K562 (cell line): Measurements from ENCODE around the gene FMC1. TPM values are rescaled to one million over a fixed set of nuclear protein-coding genes. Genes with fewer than 3 reads are reported as not detected.

Experiments used
- ARID3A ChIP-seq: IDR thresholded peaks from 2 replicates; pipeline ENCODE4 v1.6.1; 2012; ENCODE audit warnings: low read depth, low read length, improper control_type of control experiment, borderline replicate concordance
- EGR1 ChIP-seq: fragments of 450-650 bp; conservative IDR thresholded peaks from 2 replicates; pipeline ENCODE4 v1.6.1; 2017; ENCODE audit warnings: mild to moderate bottlenecking
- FOXJ2 ChIP-seq: fragments of 200-800 bp; sonication (Bioruptor generic); IDR thresholded peaks from 2 replicates; pipeline ENCODE4 v1.6.1; 2016; ENCODE audit warnings: missing genetic modification characterization, missing compliant biosample characterization
- FUS ChIP-seq: fragments of 200-400 bp; formaldehyde crosslinking; optimal IDR thresholded peaks from 2 replicates; pipeline ENCODE3; 2017; ENCODE audit warnings: low read depth, low read length
- GTF2F1 ChIP-seq: IDR thresholded peaks from 2 replicates; pipeline ENCODE4 v1.6.1; 2011; ENCODE audit warnings: low read depth, low read length, improper control_type of control experiment
- GTF3C2 ChIP-seq: IDR thresholded peaks from 3 replicates; pipeline ENCODE4 v1.6.1; 2011; ENCODE audit warnings: borderline replicate concordance, mild to moderate bottlenecking, moderate library complexity; ENCODE audit not compliant: insufficient read length; ENCODE audit errors: extremely low read depth
- JUN ChIP-seq, 2 experiments: sonication (generic) in 1 of 2; formaldehyde crosslinking in 1 of 2; IDR thresholded peaks; 2 replicates each; pipeline versions ENCODE4 v1.6.1 to v1.8.0; 2012 to 2022; ENCODE audit warnings: borderline replicate concordance in 2 of 2, mild to moderate bottlenecking in 2 of 2, improper control_type of control experiment in 1 of 2, low read depth in 1 of 2, low read length in 1 of 2, missing genetic modification reagents in 1 of 2
- KLF6 ChIP-seq: fragments of 250-450 bp; sonication (Bioruptor Pico); IDR thresholded peaks from 2 replicates; pipeline ENCODE4 v1.4.0; 2020; ENCODE audit warnings: mild to moderate bottlenecking, moderate library complexity, borderline replicate concordance
- MTA2 ChIP-seq: fragments of 450-650 bp; IDR thresholded peaks from 2 replicates; pipeline ENCODE4 v1.6.1; 2016; ENCODE audit warnings: low read depth
- MTF1 ChIP-seq: fragments of 250-450 bp; sonication (Bioruptor Pico); IDR thresholded peaks from 2 replicates; pipeline ENCODE4 v1.9.0; 2021; ENCODE audit warnings: moderate library complexity, mild to moderate bottlenecking, inconsistent platforms, borderline replicate concordance
- NCOA6 ChIP-seq: fragments of 450-650 bp; IDR thresholded peaks from 2 replicates; pipeline ENCODE4 v1.6.1; 2017; ENCODE audit warnings: mild to moderate bottlenecking
- NFRKB ChIP-seq: fragments of 450-650 bp; IDR thresholded peaks from 2 replicates; pipeline ENCODE4 v1.6.1; 2016; ENCODE audit warnings: low read depth
- NR1H2 ChIP-seq: sonication (generic); formaldehyde crosslinking; IDR thresholded peaks from 2 replicates; pipeline ENCODE4 v1.4.0; 2020; ENCODE audit warnings: mild to moderate bottlenecking, missing genetic modification reagents
- PCBP2 ChIP-seq: fragments of 200-400 bp; formaldehyde crosslinking; IDR thresholded peaks from 2 replicates; pipeline ENCODE4 v1.6.1; 2018; ENCODE audit warnings: low read length, low read depth, mild to moderate bottlenecking, moderate library complexity; ENCODE audit not compliant: poor library complexity, severe bottlenecking
- RBM34 ChIP-seq: fragments of 200-400 bp; formaldehyde crosslinking; IDR thresholded peaks from 2 replicates; pipeline ENCODE4 v1.6.1; 2018; ENCODE audit warnings: low read length, borderline replicate concordance; ENCODE audit not compliant: insufficient read depth
- YBX1 ChIP-seq: fragments of 450-650 bp; IDR thresholded peaks from 2 replicates; pipeline ENCODE4 v1.7.1; 2016; ENCODE audit warnings: mild to moderate bottlenecking
- ZBTB12 ChIP-seq: fragments of 250-450 bp; sonication (Bioruptor Pico); IDR thresholded peaks from 2 replicates; pipeline ENCODE4 v1.4.0; 2020
- polyA plus RNA-seq, 8 experiments: library from polyadenylated mRNA; depleted of rRNA in 4 of 8; stranded (reverse) in 5 of 8; unstranded in 3 of 8; fragments of >200 nt; fragmentation: Nextera tagmentation in 2 of 8; fragmentation: Illumina TruSeq in 1 of 8; extraction: Ambion mirVana in 2 of 8; extraction: Trizol in 1 of 8; gene quantifications; 2 replicates each; pipeline versions ENCODE4 v1.2.1 to v1.2.3, GENCODE V29; 2011 to 2014; ENCODE audit warnings: inconsistent platforms in 1 of 8, missing spikeins in 1 of 8
- total RNA-seq, 7 experiments: library from RNA; depleted of rRNA in 6 of 7; stranded (reverse); fragments of >200 nt in 6 of 7; fragmentation: Illumina TruSeq in 2 of 7; extraction: Trizol in 2 of 7; gene quantifications; 2 replicates each; pipeline versions ENCODE4 v1.2.1 to v1.2.3, GENCODE V29; 2011 to 2021; ENCODE audit warnings: low replicate concordance in 1 of 7
- TF ChIP-seq, protein P1 (sequence below): fragments of 450-650 bp; formaldehyde crosslinking; IDR thresholded peaks from 2 replicates; pipeline ENCODE4 v1.4.0; 2020; ENCODE audit warnings: mild to moderate bottlenecking
- TF ChIP-seq, protein P2 (sequence below): sonication (generic); IDR thresholded peaks from 2 replicates; pipeline ENCODE4 v1.6.1; 2016

Gene FMC1
- total and polyA plus RNA-seq, 9 of the 15 experiments (the other 6 are each of a cell fraction or from before 2014, with no cell fraction given) = 14.0 to 116 (median 29.0) TPM

DNA sequence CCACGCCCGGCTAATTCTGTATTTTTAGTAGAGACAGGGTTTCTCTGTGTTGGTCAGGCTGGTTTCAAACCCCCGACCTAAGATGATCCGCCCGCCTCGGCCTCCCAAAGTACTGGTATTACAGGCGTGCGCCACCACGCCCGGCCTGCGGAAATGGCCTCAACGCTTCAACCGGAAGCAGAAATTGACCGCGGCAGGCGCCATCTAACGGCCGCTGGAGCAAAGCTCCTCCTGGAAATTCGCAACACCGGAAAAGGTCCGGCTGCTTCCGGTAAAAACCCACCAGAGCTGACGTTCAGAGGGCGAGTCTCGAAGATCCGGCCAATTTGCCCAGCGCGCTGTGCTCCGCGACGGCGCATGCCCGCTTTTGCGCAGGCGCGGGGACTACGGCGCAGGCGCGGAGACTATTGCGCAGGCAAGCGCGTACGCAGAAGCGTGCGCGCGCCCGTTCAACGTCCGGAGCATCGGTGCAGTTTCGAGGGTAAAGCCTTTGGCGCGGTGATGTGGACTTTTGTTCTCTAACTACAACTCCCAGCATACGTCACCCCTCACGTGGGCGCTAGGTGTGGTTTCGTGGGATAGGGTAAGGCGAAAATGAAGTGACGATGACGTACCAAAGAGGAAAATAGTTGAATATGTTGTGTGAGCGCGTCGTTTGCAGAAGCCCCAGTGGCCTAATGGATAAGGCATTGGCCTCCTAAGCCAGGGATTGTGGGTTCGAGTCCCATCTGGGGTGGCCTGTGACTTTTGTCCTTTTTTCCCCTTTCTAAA, 915 bp upstream of the FMC1 start (continued):
- peak; percentile 63; the same call in 1 of the 2 replicates for TF ChIP-seq ARID3A
- TF ChIP-seq MTA2 = 0 out of 2 replicates have a peak, but pooled peaks have one; percentile 11
- no peak for TF ChIP-seq YBX1
- TF ChIP-seq KLF6 (CRISPR knock-in tag) = peak; percentile 68; the same call in 1 of the 2 replicates
- TF ChIP-seq JUN (IDR thresholded peaks at IDR 0.05; ENCODE audit: borderline replicate concordance, low read depth, low read length) = peak; percentile 79
- peak; percentile 89; the same call in 1 of the 2 replicates for TF ChIP-seq JUN (CRISPR knock-in tag; IDR thresholded peaks at IDR 0.05; ENCODE audit: borderline replicate concordance)
- TF ChIP-seq NCOA6 = peak; percentile 80; the same call in 1 of the 2 replicates
- TF ChIP-seq FUS = no peak
- peak; percentile 92 for TF ChIP-seq GTF2F1
- peak; percentile 88; the same call in 1 of the 2 replicates for TF ChIP-seq FOXJ2 (tag)
- no peak for TF ChIP-seq PCBP2
- peak; percentile 98 for TF ChIP-seq NR1H2 (CRISPR knock-in tag)
- TF ChIP-seq NFRKB = peak; percentile 45
- TF ChIP-seq, protein P1, sequence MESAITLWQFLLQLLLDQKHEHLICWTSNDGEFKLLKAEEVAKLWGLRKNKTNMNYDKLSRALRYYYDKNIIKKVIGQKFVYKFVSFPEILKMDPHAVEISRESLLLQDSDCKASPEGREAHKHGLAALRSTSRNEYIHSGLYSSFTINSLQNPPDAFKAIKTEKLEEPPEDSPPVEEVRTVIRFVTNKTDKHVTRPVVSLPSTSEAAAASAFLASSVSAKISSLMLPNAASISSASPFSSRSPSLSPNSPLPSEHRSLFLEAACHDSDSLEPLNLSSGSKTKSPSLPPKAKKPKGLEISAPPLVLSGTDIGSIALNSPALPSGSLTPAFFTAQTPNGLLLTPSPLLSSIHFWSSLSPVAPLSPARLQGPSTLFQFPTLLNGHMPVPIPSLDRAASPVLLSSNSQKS (CRISPR knock-in tag) = 0 out of 2 replicates have a peak, but pooled peaks have one; percentile 70
- TF ChIP-seq ZBTB12 (CRISPR knock-in tag) = peak; percentile 88
- no peak for TF ChIP-seq RBM34
- TF ChIP-seq, protein P2, sequence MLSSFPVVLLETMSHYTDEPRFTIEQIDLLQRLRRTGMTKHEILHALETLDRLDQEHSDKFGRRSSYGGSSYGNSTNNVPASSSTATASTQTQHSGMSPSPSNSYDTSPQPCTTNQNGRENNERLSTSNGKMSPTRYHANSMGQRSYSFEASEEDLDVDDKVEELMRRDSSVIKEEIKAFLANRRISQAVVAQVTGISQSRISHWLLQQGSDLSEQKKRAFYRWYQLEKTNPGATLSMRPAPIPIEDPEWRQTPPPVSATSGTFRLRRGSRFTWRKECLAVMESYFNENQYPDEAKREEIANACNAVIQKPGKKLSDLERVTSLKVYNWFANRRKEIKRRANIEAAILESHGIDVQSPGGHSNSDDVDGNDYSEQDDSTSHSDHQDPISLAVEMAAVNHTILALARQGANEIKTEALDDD = no peak
- peak; percentile 88 for TF ChIP-seq EGR1
- TF ChIP-seq MTF1 (CRISPR knock-in tag) = 0 out of 2 replicates have a peak, but pooled peaks have one; percentile 2
- TF ChIP-seq GTF3C2 = peak; percentile 98
